Panc1 (cell line): ENCODE data around the gene ANO4.

Source experiments
- CTCF ChIP-seq: fragments of 450-650 bp; IDR thresholded peaks from 2 replicates; pipeline ENCODE4 v1.5.1; 2017; ENCODE audit warnings: mild to moderate bottlenecking
- POLR2AphosphoS5 ChIP-seq: IDR thresholded peaks from 2 replicates; pipeline ENCODE4 v1.6.1; 2012; ENCODE audit warnings: mild to moderate bottlenecking, low read depth, low read length, moderate library complexity
- SIN3A ChIP-seq: IDR thresholded peaks from 2 replicates; pipeline ENCODE4 v1.6.1; 2012; ENCODE audit warnings: low read depth, mild to moderate bottlenecking, low read length, moderate library complexity, borderline replicate concordance; ENCODE audit not compliant: insufficient read depth

GRCh38 chr12:101021442-101021841 lies 226.9 kb downstream of the ANO4 start:
- TF ChIP-seq CTCF (no peak), POLR2AphosphoS5 (no peak), SIN3A (no peak)
